ENCODE measurements around the gene PAQR6.

PAQR6 gene

DNA sequence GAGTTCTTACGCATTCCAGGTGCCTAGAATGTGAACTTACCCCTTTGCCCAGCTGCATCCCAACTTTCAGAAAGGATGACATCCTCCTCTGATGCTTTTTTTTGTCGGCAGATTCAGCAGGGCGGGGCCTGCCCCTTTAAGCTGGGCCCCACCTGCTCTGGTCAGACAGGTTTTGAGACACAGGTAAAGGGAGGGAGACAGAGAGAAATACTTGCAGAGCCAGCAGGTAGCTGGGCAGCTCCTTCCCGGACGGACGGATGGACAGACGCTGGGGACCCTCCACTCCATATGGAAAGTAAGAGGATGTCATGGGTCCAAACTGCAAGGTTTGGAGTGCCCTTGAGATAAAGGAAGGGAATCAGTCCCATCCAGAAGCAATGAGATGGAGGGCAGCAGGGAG is 36.3 kb upstream of the PAQR6 start, which contains the start of gene TMEM79:
Gene TMEM79, plus strand, starts transcription at position 214 of the 400 bp plus-strand sequence. CDS start 902 bp downstream, outside the sequence.
- H3K4me1 ChIP-seq (ENCODE audit: control insufficient read depth in 5 of 5, insufficient read depth in 5 of 5, low read length in 5 of 5), result peaks cover 4 to 41% (median 34%) of the 10 kb centered on the region in 5 donors
- H3K27ac ChIP-seq (ENCODE audit: low read depth, low read length), result peak within 1 kb of the TSS; percentile 90
- no peaks in the 10 kb centered on the region for H3K27me3 ChIP-seq (ENCODE audit: control insufficient read depth in 5 of 5, insufficient read depth in 4 of 5, low read length in 5 of 5)
- H3K4me3 ChIP-seq (ENCODE audit: low read depth in 1 of 5, low read length in 5 of 5), result peak within 1 kb of the TSS; percentile 82 to 98 (median 91)
- peak within 1 kb of the TSS; percentile 79 to 91 (median 88) for H3K9ac ChIP-seq (ENCODE audit: low read length in 5 of 5)
- H3K36me3 ChIP-seq (ENCODE audit: control insufficient read depth in 5 of 5, insufficient read depth in 5 of 5, low read length in 5 of 5), result peaks cover 0 to 14% (median 6%) of the 10 kb centered on the region in 5 donors
- H3K9me3 ChIP-seq (ENCODE audit: control insufficient read depth in 5 of 5, low read length in 5 of 5), result no peaks in the 10 kb centered on the region

DNA sequence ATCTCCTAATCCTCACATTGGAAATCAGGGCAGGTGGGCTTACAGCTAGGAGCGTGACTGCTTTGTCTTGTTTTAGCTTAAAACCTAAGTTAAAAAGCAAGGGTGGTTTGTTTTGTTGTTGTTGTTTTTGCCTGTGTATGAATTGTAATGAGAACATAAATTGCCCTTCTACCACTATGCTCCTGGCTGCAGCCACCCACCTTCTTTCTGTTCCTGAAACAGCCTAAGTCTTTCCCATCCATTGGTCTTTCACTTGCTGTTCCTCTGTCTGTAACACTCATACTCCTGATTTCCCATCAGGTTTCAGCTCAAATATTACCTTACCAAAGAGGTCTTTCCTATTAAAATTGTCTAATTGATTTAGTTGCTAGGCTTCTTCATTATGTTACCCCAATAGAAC is 35.7 kb upstream of the PAQR6 start:
- peak overlapping the region; percentile 79 to 91 (median 88) for H3K9ac ChIP-seq (ENCODE audit: low read length in 5 of 5)
- H3K4me3 ChIP-seq (ENCODE audit: low read depth in 1 of 5, low read length in 5 of 5), result peak overlapping the region; percentile 82 to 98 (median 91)
- H3K27ac ChIP-seq (ENCODE audit: low read depth, low read length), result peak overlapping the region; percentile 90
- H3K36me3 ChIP-seq (ENCODE audit: control insufficient read depth in 5 of 5, insufficient read depth in 5 of 5, low read length in 5 of 5), result peaks cover 4 to 20% (median 8%) of the 10 kb centered on the region in 5 donors
- no peaks in the 10 kb centered on the region for H3K9me3 ChIP-seq (ENCODE audit: control insufficient read depth in 5 of 5, low read length in 5 of 5)
- H3K4me1 ChIP-seq (ENCODE audit: control insufficient read depth in 5 of 5, insufficient read depth in 5 of 5, low read length in 5 of 5), result peaks cover 4 to 41% (median 34%) of the 10 kb centered on the region in 5 donors
- H3K27me3 ChIP-seq (ENCODE audit: control insufficient read depth in 5 of 5, insufficient read depth in 4 of 5, low read length in 5 of 5), result no peaks in the 10 kb centered on the region

DNA sequence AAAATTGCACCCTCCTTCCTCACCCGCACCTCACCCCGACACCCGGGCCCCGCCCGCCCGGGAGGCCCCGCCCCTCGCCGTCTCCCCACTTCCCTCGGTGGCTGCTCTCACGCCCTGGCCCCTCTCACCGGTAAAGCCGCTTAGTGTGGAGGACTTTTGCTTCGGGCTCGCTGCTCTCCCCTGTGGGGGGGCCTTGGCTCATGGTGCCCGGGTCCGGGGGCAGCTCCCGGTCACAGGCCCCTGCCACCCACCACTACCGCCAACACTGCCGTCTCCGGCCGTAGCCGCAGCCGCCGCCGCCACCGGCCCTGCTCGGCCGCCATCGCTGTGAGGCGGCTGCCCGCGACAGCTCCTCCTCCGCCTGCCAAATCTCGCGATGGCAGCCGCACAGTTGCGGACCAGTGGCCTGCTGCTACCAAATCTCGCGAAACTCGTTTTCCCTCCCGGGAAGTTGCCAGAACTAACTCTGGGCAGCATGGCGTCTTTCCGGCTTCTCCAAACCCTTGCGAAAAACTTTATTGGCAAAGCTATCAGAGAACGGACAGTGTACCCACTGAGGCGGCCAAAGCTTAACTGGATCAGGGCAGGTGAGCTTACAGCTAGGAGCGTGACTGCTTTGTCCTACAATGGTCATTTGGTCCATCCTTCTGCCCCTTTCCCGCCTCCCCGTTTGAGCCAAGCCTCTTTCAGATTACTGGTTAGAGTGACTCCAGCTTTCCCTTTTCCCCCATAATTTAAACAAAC is 34.8 kb upstream of the PAQR6 start, which contains the start of gene SMG5:
Gene SMG5, minus strand, starts transcription at position 347 of the 744 bp plus-strand sequence. Its CDS starts 145 bp downstream, at position 202.
- H3K27me3 ChIP-seq (ENCODE audit: control insufficient read depth in 5 of 5, insufficient read depth in 4 of 5, low read length in 5 of 5), result no peaks in the 10 kb centered on the region
- peaks cover 4 to 29% (median 17%) of the 10 kb centered on the region in 5 donors for H3K36me3 ChIP-seq (ENCODE audit: control insufficient read depth in 5 of 5, insufficient read depth in 5 of 5, low read length in 5 of 5)
- H3K9me3 ChIP-seq (ENCODE audit: control insufficient read depth in 5 of 5, low read length in 5 of 5), result no peaks in the 10 kb centered on the region
- H3K27ac ChIP-seq (ENCODE audit: low read depth, low read length), result peak within 1 kb of the TSS; percentile 90
- peak within 1 kb of the TSS; percentile 82 to 98 (median 91) for H3K4me3 ChIP-seq (ENCODE audit: low read depth in 1 of 5, low read length in 5 of 5)
- peaks cover 4 to 41% (median 34%) of the 10 kb centered on the region in 5 donors for H3K4me1 ChIP-seq (ENCODE audit: control insufficient read depth in 5 of 5, insufficient read depth in 5 of 5, low read length in 5 of 5)
- peak within 1 kb of the TSS; percentile 79 to 91 (median 88) for H3K9ac ChIP-seq (ENCODE audit: low read length in 5 of 5)

DNA sequence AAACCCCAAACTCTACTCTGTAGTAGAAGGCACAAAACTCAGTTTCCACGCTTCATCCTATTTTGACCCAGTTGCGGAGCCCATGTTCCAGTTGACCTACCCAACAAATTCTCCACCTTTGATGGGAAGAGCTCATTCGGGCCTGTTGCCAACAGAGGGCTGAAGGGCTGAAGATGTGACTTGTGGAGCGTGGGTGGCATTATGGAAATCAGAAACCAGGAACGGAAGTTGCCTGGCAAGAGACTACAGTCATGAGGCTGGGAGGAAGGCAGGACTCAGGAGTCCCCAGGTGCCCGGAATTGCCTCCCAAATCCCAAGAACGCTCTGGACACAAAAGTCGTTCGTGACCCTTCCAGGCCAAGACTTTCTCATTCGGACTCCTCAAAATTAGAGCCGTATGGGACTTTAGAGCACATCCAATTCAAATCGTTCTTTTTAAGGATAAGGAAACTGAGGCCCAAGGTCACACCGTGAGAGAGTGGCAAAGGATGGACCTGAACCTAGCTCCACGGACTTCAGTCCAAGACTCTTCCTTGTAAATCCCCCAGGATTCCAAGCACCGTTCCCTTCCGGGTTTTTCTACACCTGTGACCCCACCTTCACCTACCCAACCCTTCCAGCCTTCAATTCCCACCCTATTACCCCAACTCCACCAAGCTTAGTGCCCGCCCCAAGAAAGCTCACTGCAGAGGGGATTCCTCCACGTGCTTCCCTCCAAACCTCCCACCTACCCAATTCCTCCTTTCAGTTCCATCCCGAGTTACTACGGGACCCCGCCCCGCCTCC is 34.0 kb upstream of the PAQR6 start:
- peaks cover 6 to 45% (median 39%) of the 10 kb centered on the region in 5 donors for H3K4me1 ChIP-seq (ENCODE audit: control insufficient read depth in 5 of 5, insufficient read depth in 5 of 5, low read length in 5 of 5)
- H3K27ac ChIP-seq (ENCODE audit: low read depth, low read length), result peak overlapping the region; percentile 90

DNA sequence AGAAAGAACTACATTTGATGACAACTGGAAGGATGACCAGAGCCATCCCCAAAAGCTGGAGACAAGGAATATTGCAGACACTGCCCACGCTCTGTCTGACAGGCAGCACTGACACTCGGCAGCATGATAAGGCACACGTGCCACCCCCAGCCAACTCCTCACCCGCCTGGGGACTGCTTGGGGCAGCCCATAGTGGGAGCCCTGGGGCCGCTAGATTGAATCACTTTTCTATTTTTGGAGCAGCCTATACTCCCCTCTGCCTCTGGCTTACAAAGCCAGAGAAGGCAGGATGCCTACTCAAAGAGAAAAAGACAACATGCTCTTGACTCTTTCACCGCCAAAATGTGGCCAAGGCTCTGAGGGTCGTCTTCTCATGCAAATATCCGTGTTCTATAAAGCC is 33.4 kb upstream of the PAQR6 start:
- Histone ChIP-seq H3K9ac (ENCODE audit: low read length in 5 of 5) (peak overlapping the region; percentile 20 to 91 (median 88)), H3K36me3 (ENCODE audit: control insufficient read depth in 5 of 5, insufficient read depth in 5 of 5, low read length in 5 of 5) (peaks cover 4 to 39% (median 26%) of the 10 kb centered on the region in 5 donors), H3K4me1 (ENCODE audit: control insufficient read depth in 5 of 5, insufficient read depth in 5 of 5, low read length in 5 of 5) (peaks cover 6 to 49% (median 45%) of the 10 kb centered on the region in 5 donors), H3K9me3 (ENCODE audit: control insufficient read depth in 5 of 5, low read length in 5 of 5) (no peaks in the 10 kb centered on the region), H3K27ac (ENCODE audit: low read depth, low read length) (peak overlapping the region; percentile 90), H3K4me3 (ENCODE audit: low read depth in 1 of 5, low read length in 5 of 5) (peak overlapping the region; percentile 82 to 96 (median 91)), H3K27me3 (ENCODE audit: control insufficient read depth in 5 of 5, insufficient read depth in 4 of 5, low read length in 5 of 5) (no peaks in the 10 kb centered on the region)

More for the DNA sequence above, 34.0 kb upstream of the PAQR6 start:
- peak overlapping the region; percentile 69 to 91 (median 88) for H3K9ac ChIP-seq (ENCODE audit: low read length in 5 of 5)
- peak overlapping the region; percentile 82 to 96 (median 91) for H3K4me3 ChIP-seq (ENCODE audit: low read depth in 1 of 5, low read length in 5 of 5)
- no peaks in the 10 kb centered on the region for H3K27me3 ChIP-seq (ENCODE audit: control insufficient read depth in 5 of 5, insufficient read depth in 4 of 5, low read length in 5 of 5)
- H3K9me3 ChIP-seq (ENCODE audit: control insufficient read depth in 5 of 5, low read length in 5 of 5), result no peaks in the 10 kb centered on the region
- H3K36me3 ChIP-seq (ENCODE audit: control insufficient read depth in 5 of 5, insufficient read depth in 5 of 5, low read length in 5 of 5), result peaks cover 4 to 36% (median 24%) of the 10 kb centered on the region in 5 donors

DNA sequence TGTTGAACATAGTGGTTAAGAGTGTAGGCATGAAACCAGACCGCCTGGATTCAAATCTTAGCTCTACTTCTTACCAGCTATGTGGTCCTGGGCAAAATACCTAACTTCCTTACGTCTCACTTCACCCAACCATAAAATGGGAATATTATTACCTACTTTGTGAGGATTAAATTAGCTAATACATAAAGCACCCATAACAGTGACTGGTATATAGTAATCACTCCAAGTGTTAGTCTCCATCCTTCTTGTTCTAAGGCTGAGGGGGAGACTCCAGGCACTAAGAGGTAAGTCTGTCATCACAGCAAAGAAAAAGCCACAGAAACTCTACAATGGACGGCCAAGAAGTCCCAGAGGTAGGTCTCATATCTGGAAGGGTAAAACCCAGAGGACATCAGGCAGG is 32.0 kb upstream of the PAQR6 start:
- H3K36me3 ChIP-seq (ENCODE audit: control insufficient read depth in 5 of 5, insufficient read depth in 5 of 5, low read length in 5 of 5), result peaks cover 4 to 47% (median 35%) of the 10 kb centered on the region in 5 donors
- H3K9ac ChIP-seq (ENCODE audit: low read length in 5 of 5), result peak overlapping the region in 1 of 5 donors; percentile 21
- H3K9me3 ChIP-seq (ENCODE audit: control insufficient read depth in 5 of 5, low read length in 5 of 5), result no peaks in the 10 kb centered on the region
- H3K27ac ChIP-seq (ENCODE audit: low read depth, low read length), result no peak overlapping the region
- H3K4me3 ChIP-seq (ENCODE audit: low read depth in 1 of 5, low read length in 5 of 5), result no peak overlapping the region
- no peaks in the 10 kb centered on the region for H3K27me3 ChIP-seq (ENCODE audit: control insufficient read depth in 5 of 5, insufficient read depth in 4 of 5, low read length in 5 of 5)
- peaks cover 6 to 50% (median 46%) of the 10 kb centered on the region in 5 donors for H3K4me1 ChIP-seq (ENCODE audit: control insufficient read depth in 5 of 5, insufficient read depth in 5 of 5, low read length in 5 of 5)

DNA sequence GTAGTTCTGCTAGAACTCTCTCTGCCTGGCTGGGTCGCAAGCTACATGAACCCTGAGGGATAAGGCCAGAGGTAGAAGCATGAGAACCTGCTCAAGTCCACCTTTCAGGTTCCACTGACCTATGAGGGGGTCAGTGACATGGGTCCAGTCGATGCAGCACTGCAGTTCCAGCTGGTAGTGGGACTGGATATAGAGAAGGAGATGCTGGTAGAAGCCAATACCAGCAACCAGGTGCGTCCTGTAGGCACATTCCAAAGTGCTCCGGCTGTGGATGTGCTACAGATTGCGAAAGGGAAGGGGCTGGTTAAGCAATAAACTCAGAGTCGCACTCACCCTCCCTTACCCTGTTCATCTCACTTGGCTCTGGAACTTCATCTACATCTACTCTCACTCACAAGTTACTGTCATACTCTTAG is 29.1 kb upstream of the PAQR6 start:
- H3K27me3 ChIP-seq (ENCODE audit: control insufficient read depth in 5 of 5, insufficient read depth in 4 of 5, low read length in 5 of 5), result no peaks in the 10 kb centered on the region
- peaks cover 10 to 75% (median 63%) of the 10 kb centered on the region in 5 donors for H3K36me3 ChIP-seq (ENCODE audit: control insufficient read depth in 5 of 5, insufficient read depth in 5 of 5, low read length in 5 of 5)
- peak overlapping the region; percentile 39 for H3K27ac ChIP-seq (ENCODE audit: low read depth, low read length)
- H3K9me3 ChIP-seq (ENCODE audit: control insufficient read depth in 5 of 5, low read length in 5 of 5), result no peaks in the 10 kb centered on the region
- H3K4me3 ChIP-seq (ENCODE audit: low read depth in 1 of 5, low read length in 5 of 5), result no peak overlapping the region
- H3K9ac ChIP-seq (ENCODE audit: low read length in 5 of 5), result no peak overlapping the region
- H3K4me1 ChIP-seq (ENCODE audit: control insufficient read depth in 5 of 5, insufficient read depth in 5 of 5, low read length in 5 of 5), result peaks cover 4 to 32% (median 28%) of the 10 kb centered on the region in 5 donors

DNA sequence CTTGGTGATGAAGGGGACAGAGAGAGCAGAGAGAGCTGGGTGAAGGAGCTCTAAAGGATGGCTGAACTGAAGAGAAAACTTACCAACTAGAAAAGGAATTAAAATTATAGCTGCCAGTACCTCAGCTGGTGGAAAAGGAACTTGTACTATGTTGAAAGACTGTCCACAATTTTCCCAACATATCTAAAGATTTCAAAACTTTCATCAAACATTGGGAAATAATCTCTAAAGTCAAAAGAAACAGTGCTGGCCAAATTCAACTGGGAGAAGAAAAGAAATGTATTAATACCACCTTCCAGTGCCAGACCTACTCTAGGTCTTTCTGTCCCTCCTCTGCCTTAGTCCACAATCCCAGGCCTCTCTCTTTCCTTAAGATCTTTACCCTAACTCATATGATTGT is 28.7 kb upstream of the PAQR6 start:
- Histone ChIP-seq H3K36me3 (ENCODE audit: control insufficient read depth in 5 of 5, insufficient read depth in 5 of 5, low read length in 5 of 5) (peaks cover 10 to 80% (median 68%) of the 10 kb centered on the region in 5 donors), H3K27ac (ENCODE audit: low read depth, low read length) (peak overlapping the region; percentile 39), H3K4me1 (ENCODE audit: control insufficient read depth in 5 of 5, insufficient read depth in 5 of 5, low read length in 5 of 5) (peaks cover 4 to 27% (median 23%) of the 10 kb centered on the region in 5 donors), H3K4me3 (ENCODE audit: low read depth in 1 of 5, low read length in 5 of 5) (no peak overlapping the region), H3K27me3 (ENCODE audit: control insufficient read depth in 5 of 5, insufficient read depth in 4 of 5, low read length in 5 of 5) (no peaks in the 10 kb centered on the region), H3K9me3 (ENCODE audit: control insufficient read depth in 5 of 5, low read length in 5 of 5) (no peaks in the 10 kb centered on the region), H3K9ac (ENCODE audit: low read length in 5 of 5) (peak overlapping the region in 1 of 5 donors; percentile 23)

DNA sequence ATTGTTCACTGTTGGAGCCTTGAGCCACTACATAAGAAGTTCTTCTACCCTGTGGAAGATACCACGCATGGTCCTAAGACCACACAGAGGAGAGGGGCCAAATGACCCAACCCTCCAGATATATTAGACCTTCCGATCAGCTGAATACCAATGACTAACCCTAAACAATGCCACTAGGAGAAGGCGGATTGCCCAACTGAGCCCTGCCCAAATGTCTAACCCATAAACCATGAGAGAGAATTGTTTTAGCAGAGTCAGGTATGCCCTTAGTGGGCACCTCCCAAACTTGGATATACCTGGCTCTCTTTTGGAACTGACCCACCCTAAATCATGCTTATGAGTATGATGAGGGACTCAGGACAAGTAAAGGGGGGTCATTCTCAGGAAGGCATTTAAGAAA is 22.5 kb upstream of the PAQR6 start:
- Histone ChIP-seq H3K27ac (ENCODE audit: low read depth, low read length) (no peak overlapping the region), H3K4me1 (ENCODE audit: control insufficient read depth in 5 of 5, insufficient read depth in 5 of 5, low read length in 5 of 5) (no peaks in the 10 kb centered on the region), H3K27me3 (ENCODE audit: control insufficient read depth in 5 of 5, insufficient read depth in 4 of 5, low read length in 5 of 5) (no peaks in the 10 kb centered on the region), H3K9me3 (ENCODE audit: control insufficient read depth in 5 of 5, low read length in 5 of 5) (no peaks in the 10 kb centered on the region), H3K9ac (ENCODE audit: low read length in 5 of 5) (no peak overlapping the region), H3K4me3 (ENCODE audit: low read depth in 1 of 5, low read length in 5 of 5) (no peak overlapping the region), H3K36me3 (ENCODE audit: control insufficient read depth in 5 of 5, insufficient read depth in 5 of 5, low read length in 5 of 5) (peaks cover 27 to 94% (median 88%) of the 10 kb centered on the region in 5 donors)
